HG03575 (cell line): ENCODE data around the gene EPM2AIP1.
"Not testable (repeated sequence)": the region's sequence is repeated elsewhere in the genome, so short reads cannot be mapped to it uniquely, and the experiment has no call there.

Source experiments
- ATAC-seq: cut with Tn5 transposase; IDR thresholded peaks from one replicate; pipeline ENCODE4 v1.9.1; 2021; ENCODE audit not compliant: unreplicated experiment, insufficient number of reproducible peaks, low FRiP score; ENCODE audit errors: extremely low read depth

EPM2AIP1 gene

DNA sequence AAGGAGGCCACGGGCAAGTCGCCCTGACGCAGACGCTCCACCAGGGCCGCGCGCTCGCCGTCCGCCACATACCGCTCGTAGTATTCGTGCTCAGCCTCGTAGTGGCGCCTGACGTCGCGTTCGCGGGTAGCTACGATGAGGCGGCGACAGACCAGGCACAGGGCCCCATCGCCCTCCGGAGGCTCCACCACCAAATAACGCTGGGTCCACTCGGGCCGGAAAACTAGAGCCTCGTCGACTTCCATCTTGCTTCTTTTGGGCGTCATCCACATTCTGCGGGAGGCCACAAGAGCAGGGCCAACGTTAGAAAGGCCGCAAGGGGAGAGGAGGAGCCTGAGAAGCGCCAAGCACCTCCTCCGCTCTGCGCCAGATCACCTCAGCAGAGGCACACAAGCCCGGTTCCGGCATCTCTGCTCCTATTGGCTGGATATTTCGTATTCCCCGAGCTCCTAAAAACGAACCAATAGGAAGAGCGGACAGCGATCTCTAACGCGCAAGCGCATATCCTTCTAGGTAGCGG is at the start of gene EPM2AIP1:
Gene EPM2AIP1, minus strand, starts transcription at position 326 of the 520 bp plus-strand sequence. Its CDS starts 54 bp downstream, at position 272.
- ATAC-seq: peak; percentile 4

DNA sequence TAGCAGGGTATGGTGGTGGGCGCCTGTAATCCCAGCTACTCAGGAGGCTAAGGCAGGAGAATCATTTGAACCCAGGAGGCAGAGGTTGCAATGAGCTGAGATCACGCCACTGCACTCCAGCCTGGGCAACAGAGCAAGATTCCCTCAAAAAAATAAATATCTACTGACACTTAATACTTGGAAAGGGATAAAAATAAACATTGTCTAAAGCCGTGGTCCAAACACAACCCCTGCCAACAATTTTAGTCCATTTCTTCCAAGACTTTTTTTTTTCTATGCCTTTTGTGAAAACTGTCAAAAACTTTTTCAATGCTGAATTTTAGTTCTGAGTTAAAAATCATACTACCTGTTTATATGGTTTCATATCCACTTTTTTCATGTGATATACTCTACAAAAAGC is 49.8 kb upstream of the EPM2AIP1 start:
- ATAC-seq: not testable (repeated sequence)

DNA sequence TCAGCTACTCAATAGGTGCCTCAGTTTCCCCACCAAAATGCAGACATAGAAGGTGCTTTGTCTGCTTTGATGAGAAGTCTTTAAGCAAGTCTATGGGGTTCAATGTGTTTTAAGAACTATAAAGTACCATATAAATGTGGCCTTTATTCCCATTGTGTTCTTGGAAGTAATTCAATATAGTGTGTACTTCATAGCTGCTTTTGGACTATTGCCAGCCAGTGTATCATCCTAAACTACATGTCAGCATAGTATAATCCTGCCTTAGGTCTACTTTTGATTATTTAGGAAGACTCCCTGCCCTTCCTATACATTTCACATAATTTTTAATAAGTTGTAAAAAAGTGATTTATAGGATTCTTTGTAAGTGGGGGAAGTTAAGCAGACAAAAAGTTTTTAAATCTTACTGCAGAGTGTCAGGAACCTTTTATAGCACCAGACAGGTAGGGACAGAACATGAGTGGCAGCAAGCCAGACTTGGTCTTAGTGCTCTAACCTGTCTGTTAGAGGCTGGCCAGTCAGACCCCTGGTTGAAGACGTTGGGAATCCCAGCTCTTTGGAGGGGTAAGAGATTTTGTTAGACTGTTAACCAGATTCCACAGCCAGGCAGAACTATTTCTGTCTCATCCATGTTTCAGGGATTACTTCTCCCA is 48.7 kb upstream of the EPM2AIP1 start:
- ATAC-seq: no peak

GRCh38 chr3:37040231-37040630 is 47.3 kb upstream of the EPM2AIP1 start:
- no peak for ATAC-seq

DNA sequence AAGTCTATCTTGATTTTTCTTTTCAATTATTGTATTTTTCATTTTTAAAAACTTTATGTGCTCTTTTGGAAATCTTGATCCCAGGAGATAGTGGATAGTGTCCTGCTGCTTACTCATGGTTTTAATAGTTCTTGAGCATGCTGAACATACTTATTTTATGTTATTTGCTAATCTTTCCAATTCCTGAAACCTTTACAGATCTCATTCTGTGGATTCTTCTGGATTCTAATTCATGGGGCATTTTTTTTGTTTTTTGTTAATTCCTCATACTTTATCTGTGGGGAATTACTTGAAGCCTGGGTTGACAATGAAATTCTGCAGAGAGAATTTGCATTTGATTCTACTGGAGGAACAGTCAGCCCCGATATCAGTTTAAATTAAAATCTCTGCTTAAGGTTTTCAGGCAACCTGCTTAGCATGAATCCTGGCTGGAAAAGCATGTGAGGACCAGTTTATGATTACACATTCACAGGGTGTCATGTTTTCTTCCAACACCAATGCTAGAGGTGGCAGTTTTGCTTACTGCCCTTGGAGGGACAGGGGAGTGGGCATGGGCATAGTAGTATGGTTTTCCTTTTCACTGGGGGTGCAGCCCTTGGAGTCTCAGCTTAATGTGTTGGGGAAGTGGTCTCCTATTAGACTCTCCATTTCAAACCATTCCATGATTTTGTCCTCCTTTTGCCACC is 46.4 kb upstream of the EPM2AIP1 start:
- no peak for ATAC-seq

DNA sequence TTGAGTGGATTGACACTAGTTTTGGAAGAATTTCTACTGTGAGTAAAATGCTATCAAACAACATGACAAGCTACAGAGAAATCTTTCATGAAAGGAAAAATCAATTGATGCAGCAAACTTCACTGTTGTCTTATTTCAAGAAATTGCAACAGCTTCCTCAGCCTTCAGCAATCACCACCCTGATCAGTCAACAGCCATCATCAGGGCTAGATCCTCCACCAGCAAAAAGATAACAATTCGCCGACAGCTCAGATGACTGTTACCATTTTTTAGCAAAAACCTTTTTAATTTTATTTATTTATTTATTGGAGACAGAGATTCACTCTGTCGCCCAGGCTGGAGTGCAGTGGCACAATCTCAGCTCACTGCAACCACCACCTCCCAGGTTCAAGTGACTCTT is 44.4 kb upstream of the EPM2AIP1 start:
- no peak for ATAC-seq

GRCh38 chr3:37032961-37033360 is 40.0 kb upstream of the EPM2AIP1 start:
- ATAC-seq: no peak

- ATAC-seq: no peak
Measured at GRCh38 chr3:37031096-37031682, 38.3 kb upstream of the EPM2AIP1 start.

DNA sequence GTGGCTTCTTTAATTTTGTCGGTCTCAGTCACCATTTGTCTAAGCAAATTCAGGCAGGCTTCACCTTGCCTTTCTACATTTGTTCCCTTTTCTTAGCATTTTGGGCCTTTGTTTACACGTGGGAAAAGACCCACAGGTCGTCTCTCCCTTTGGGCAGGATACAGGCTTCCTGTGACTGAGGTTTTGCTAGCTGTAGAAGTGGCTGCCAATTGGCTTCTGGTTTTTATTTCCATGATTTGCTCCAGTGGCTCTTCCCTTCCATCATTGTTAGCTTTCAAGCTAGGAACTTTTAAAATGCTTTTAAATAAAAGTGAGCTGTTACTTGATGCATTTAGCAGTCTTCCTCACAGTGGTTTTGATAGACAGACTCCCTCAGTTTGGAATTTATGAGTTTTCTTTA is 37.7 kb upstream of the EPM2AIP1 start:
- ATAC-seq: no peak

DNA sequence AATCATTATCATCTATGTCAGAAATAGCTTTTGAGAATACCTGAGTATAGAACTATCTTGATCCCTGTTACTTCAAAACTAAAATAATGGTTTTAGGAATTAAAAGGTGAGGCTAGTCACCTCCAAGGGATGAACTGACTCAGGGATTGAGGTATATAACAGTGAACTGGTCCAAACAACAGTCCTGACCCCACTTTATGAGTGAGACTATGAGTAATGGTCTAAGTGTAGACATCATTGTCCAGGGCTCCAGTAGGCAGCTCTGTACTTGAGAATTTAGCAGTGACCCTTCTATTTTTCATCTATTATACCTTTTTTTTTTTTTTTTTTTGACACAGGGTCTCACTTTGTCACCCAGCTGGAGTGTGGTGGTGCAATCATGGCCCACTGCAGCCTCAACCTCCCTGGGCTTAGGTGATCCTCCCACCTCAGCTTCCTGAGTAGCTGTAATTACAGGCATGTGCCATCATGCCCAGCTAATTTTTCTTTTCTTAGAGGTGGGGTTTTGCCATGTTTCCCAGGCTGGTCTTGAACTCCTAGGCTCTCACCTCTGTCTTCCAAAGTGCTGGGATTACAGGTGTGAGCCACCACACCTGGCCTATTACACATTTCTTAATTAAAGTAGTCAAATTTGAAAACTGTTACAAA is 36.7 kb upstream of the EPM2AIP1 start:
- no peak for ATAC-seq

GRCh38 chr3:37029111-37029510 is 36.2 kb upstream of the EPM2AIP1 start:
- ATAC-seq: no peak

DNA sequence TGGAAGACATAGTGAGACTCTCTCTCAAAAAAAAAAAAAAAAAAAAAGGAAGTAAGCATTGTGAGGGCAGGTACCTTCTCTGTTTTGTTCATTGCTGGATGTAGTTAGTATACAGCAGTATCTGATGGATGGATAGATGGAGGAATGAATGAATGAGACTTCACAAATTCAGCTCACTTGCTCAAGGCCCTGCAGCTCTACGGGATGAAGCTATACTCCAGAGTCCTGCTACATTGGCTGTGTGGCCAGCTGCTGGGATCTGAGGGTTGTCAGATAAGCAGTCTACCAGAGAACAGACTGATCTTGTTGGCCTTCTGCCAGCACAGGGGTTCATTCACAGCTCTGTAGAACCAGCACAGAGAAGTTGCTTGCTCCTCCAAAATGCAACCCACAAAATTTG is 35.4 kb upstream of the EPM2AIP1 start:
- ATAC-seq: no peak

DNA sequence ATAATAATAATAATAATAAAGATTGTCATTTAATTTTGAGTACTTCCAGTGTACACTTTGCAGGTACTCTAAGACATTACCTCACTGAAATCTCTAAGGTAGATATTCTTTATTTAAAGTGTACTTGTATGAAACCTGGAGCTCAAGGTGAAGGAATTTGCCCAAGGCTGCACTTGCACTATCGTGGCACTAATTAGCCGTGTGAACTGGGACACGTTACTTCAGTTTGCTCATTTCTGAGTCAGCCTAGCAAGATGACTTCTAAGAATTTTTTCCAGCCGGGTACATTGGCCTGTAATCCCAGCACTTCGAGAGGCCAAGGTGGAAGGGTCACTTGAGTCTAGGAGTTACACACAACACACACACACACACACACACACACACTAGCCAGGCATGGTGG is 33.9 kb upstream of the EPM2AIP1 start:
- ATAC-seq: no peak

DNA sequence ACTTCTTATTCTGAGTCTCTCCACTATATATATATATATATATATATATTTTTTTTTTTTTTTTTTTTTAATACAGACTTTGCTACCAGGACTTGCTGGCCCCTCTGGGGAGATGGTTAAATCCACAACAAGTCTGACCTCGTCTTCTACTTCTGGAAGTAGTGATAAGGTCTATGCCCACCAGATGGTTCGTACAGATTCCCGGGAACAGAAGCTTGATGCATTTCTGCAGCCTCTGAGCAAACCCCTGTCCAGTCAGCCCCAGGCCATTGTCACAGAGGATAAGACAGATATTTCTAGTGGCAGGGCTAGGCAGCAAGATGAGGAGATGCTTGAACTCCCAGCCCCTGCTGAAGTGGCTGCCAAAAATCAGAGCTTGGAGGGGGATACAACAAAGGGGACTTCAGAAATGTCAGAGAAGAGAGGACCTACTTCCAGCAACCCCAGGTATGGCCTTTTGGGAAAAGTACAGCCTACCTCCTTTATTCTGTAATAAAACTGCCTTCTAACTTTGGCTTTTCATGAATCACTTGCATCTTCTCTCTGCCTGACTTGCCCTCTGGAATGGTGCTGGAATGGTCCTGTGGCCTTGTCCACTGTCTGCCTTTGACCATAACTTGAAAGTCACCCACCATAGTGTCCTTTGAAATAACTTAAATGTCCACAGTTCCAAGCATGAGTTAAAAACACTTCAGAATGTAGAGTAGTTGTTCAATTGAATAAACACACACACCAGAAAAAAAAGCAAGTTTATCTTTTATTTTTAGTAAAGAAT is 32.8 kb upstream of the EPM2AIP1 start:
- no peak for ATAC-seq

GRCh38 chr3:37024820-37025405 is 32.0 kb upstream of the EPM2AIP1 start:
- no peak for ATAC-seq

DNA sequence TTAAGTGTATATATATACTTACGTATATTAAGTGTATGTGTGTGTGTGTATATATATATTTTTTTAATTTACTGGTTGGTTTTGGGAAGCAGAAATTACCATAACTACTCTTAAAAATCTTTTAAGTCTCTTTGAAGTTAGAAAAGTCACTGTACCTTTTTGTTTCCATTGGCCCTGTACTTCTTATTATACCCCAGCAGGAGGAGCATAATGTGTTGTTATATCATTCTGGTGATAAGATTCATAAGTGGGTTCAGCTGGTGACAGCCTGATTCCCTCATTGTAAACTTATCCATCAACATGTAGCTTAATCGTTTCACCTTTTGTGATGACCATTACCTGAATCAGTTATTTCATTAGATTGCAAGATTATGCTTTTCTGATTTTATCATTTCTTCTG is 31.2 kb upstream of the EPM2AIP1 start:
- no peak for ATAC-seq

DNA sequence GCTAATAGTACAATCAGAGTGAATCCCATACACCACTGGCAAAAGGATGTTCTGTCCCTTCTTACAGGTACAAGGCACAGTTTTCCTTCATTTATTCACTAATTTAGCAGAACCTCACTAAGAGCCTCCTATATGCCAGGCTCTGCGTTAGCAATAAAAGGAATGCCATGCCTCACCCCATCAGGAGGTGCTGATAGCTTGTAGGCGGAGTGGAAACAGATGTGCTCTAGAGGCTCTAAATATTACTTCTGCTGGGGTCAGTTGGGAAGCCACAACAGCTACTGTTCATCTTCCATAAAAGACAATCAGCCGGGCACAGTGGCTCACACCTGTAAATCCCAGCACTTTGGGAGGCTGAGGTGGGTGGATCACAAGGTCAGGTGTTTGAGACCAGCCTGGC is 24.8 kb upstream of the EPM2AIP1 start:
- ATAC-seq: no peak

- ATAC-seq: no peak
Measured at GRCh38 chr3:37016903-37017302, 24.0 kb upstream of the EPM2AIP1 start.

DNA sequence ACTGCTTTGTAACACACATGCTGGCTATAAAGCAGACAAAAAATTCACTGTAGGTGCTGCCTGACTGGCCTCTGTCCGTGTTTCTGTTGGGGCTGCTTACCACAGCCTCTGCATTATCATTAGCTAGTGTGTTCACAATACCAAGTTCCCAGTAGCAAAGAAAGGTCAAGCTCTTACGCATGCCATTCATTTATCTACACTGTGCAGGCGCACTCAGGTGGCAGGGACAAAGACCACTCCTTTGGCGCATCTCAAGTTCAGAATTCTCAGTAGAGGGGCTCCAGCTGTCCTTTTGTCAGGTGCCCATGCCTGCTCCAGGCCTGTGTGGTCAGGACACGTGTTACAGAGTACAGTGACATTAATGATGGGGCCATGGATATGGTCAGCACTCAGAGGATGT is 22.7 kb upstream of the EPM2AIP1 start:
- no peak for ATAC-seq
